Thymus (tissue), 11 donors: Measurements from ENCODE around the gene GET4. TPM values are rescaled to one million over a fixed set of nuclear protein-coding genes. Genes with fewer than 3 reads are reported as not detected.
"Not testable (repeated sequence)": the region's sequence is repeated elsewhere in the genome, so short reads cannot be mapped to it uniquely, and the experiment has no call there.

ENCODE experiments used
- DNase-seq, 9 donors: peaks; one replicate each; pipeline ENCODE4 v3.0.0-alpha.2; 2013; ENCODE audit warnings: low spot score in 9 of 9, low read depth in 6 of 9, missing footprints in 1 of 9
- H3K27ac ChIP-seq, 2 donors: one replicate each; pipeline ENCODE4 v1.5.1; 2013; ENCODE audit warnings: control low read depth in 1 of 2, low read depth in 1 of 2, low read length in 1 of 2, mild to moderate bottlenecking in 1 of 2, moderate library complexity in 1 of 2
- H3K27me3 ChIP-seq, 2 donors: one replicate each; pipeline ENCODE4 v1.5.1; 2013; ENCODE audit warnings: low read length in 1 of 2; ENCODE audit not compliant: control insufficient read depth in 2 of 2, insufficient read depth in 1 of 2
- H3K36me3 ChIP-seq, 2 donors: one replicate each; pipeline ENCODE4 v1.5.1; 2013; ENCODE audit warnings: low read length in 1 of 2, mild to moderate bottlenecking in 1 of 2, moderate library complexity in 1 of 2; ENCODE audit not compliant: control insufficient read depth in 2 of 2, insufficient read depth in 2 of 2
- H3K4me1 ChIP-seq, 2 donors: one replicate each; pipeline ENCODE4 v1.5.1; 2013; ENCODE audit warnings: low read length in 2 of 2; ENCODE audit not compliant: control insufficient read depth in 2 of 2, insufficient read depth in 2 of 2
- H3K4me3 ChIP-seq, 2 donors: one replicate each; pipeline ENCODE4 v1.5.1; 2013; ENCODE audit warnings: low read length in 2 of 2, control low read depth in 1 of 2, mild to moderate bottlenecking in 1 of 2
- H3K9me3 ChIP-seq, 2 donors: one replicate each; pipeline ENCODE4 v1.5.1; 2013; ENCODE audit warnings: low read length in 1 of 2, mild to moderate bottlenecking in 1 of 2; ENCODE audit not compliant: control insufficient read depth in 2 of 2, insufficient read depth in 1 of 2
- WGBS: extraction: QIAGEN DNeasy Blood & Tissue Kit; methylation state at CpG from one replicate; pipeline ENCODE4 v1.1.7; 2013; 5-methylcytosine and 5-hydroxymethylcytosine counted together
- polyA plus RNA-seq: library from polyadenylated mRNA; stranded (reverse); fragments of 200-250 nt; gene quantifications from one replicate; pipeline ENCODE4 v1.2.3, GENCODE V29; 2013
- total RNA-seq: library from RNA; stranded (reverse); fragments of 120-200 nt; gene quantifications from one replicate; pipeline ENCODE4 v1.2.4, GENCODE V29; 2013
- donor health status: healthy.

Gene GET4
- total and polyA plus RNA-seq, 2 donors: 24.3 to 84.7 TPM

GRCh38 chr7:923108-924041 lies 47.0 kb downstream of the GET4 start:
- peak overlapping the region; percentile 88 to 94 for H3K27ac ChIP-seq
- no peaks in the 10 kb centered on the region for H3K36me3 ChIP-seq
- peak; percentile 68 to 96 (median 82) for DNase-seq
- H3K4me3 ChIP-seq: peak overlapping the region; percentile 39 to 44
- H3K27me3 ChIP-seq: peaks cover 0 to 4% of the 10 kb centered on the region in 2 donors
- WGBS: 38% methylated on average over 40 of the region's 40 CpGs
- H3K9me3 ChIP-seq: peaks cover 0 to 6% of the 10 kb centered on the region in 2 donors
- peaks cover 26 to 40% of the 10 kb centered on the region in 2 donors for H3K4me1 ChIP-seq

GRCh38 chr7:924042-924441 lies 47.7 kb downstream of the GET4 start:
- 76% methylated on average over 24 of the region's 25 CpGs for WGBS
- H3K9me3 ChIP-seq, H3K36me3 ChIP-seq, H3K27me3 ChIP-seq, H3K27ac ChIP-seq, DNase-seq, H3K4me3 ChIP-seq: not testable (repeated sequence)
- peaks cover 26 to 44% of the 10 kb centered on the region in 2 donors for H3K4me1 ChIP-seq

- peak in 1 of 9 donors; percentile 30 for DNase-seq
- Histone ChIP-seq H3K4me3 (no peak overlapping the region), H3K4me1 (peaks cover 26 to 44% of the 10 kb centered on the region in 2 donors), H3K36me3 (no peaks in the 10 kb centered on the region), H3K9me3 (peaks cover 0 to 6% of the 10 kb centered on the region in 2 donors), H3K27me3 (peaks cover 0 to 11% of the 10 kb centered on the region in 2 donors), H3K27ac (no peak overlapping the region)
- 54% methylated on average over 24 of the region's 24 CpGs for WGBS
Observed at GRCh38 chr7:924541-925231, 48.3 kb downstream of the GET4 start.

GRCh38 chr7:925601-926000 lies 49.2 kb downstream of the GET4 start:
- H3K9me3 ChIP-seq: peaks cover 0 to 6% of the 10 kb centered on the region in 2 donors
- DNase-seq: no peak
- H3K4me1 ChIP-seq: peaks cover 26 to 44% of the 10 kb centered on the region in 2 donors
- peak overlapping the region in 1 of 2 donors; percentile 33 for H3K27ac ChIP-seq
- WGBS: 36% methylated on average over 18 of the region's 18 CpGs
- peaks cover 0 to 11% of the 10 kb centered on the region in 2 donors for H3K27me3 ChIP-seq
- H3K4me3 ChIP-seq: no peak overlapping the region
- H3K36me3 ChIP-seq: no peaks in the 10 kb centered on the region

- peaks cover 0 to under 1% of the 10 kb centered on the region in 2 donors for H3K9me3 ChIP-seq
- no peak for DNase-seq
- H3K4me1 ChIP-seq: peaks cover 26 to 37% of the 10 kb centered on the region in 2 donors
- H3K27ac ChIP-seq: no peak overlapping the region
- H3K36me3 ChIP-seq: no peaks in the 10 kb centered on the region
- peaks cover 0 to 11% of the 10 kb centered on the region in 2 donors for H3K27me3 ChIP-seq
- 93% methylated on average over 47 of the region's 47 CpGs for WGBS
- H3K4me3 ChIP-seq: no peak overlapping the region
Observed at GRCh38 chr7:926061-927030, 50.0 kb downstream of the GET4 start.

GRCh38 chr7:927031-927671 lies 50.8 kb downstream of the GET4 start:
- H3K27ac ChIP-seq: no peak overlapping the region
- H3K27me3 ChIP-seq: peaks cover 0 to 11% of the 10 kb centered on the region in 2 donors

GRCh38 chr7:929311-929711 lies 53.0 kb downstream of the GET4 start:
- Histone ChIP-seq H3K36me3 (no peaks in the 10 kb centered on the region), H3K9me3 (no peaks in the 10 kb centered on the region), H3K4me3 (no peak overlapping the region), H3K4me1 (peaks cover 6 to 12% of the 10 kb centered on the region in 2 donors), H3K27me3 (peaks cover 0 to 11% of the 10 kb centered on the region in 2 donors), H3K27ac (no peak overlapping the region)
- 96% methylated on average over 14 of the region's 14 CpGs for WGBS
- no peak for DNase-seq

More at GRCh38 chr7:927031-927671, 50.8 kb downstream of the GET4 start:
- 93% methylated on average over 21 of the region's 21 CpGs for WGBS
- Histone ChIP-seq H3K9me3 (no peaks in the 10 kb centered on the region), H3K4me1 (peaks cover 20 to 29% of the 10 kb centered on the region in 2 donors), H3K4me3 (no peak overlapping the region), H3K36me3 (no peaks in the 10 kb centered on the region)
- DNase-seq: no peak
